Lower leg skin (tissue), 4 donors: ENCODE measurements around the gene TP53BP2. TPM values are rescaled to one million over a fixed set of nuclear protein-coding genes. Genes with fewer than 3 reads are reported as not detected.

Experiments
- DNase-seq, 2 donors: peaks; one replicate each; pipeline ENCODE4 v3.0.0-alpha.2; 2019; ENCODE audit warnings: low spot score in 2 of 2
- H3K4me3 ChIP-seq: fragments of 200-600 bp; sonication (generic); 2 replicates; pipeline ENCODE4 v1.5.1; 2017; ENCODE audit warnings: mild to moderate bottlenecking, low read depth; ENCODE audit not compliant: poor library complexity, severe bottlenecking
- POLR2A ChIP-seq, 2 donors: fragments of 450-650 bp; IDR thresholded peaks; one replicate each; pipeline ENCODE4 v1.6.1; 2016 to 2017; ENCODE audit warnings: antibody characterized with exemption in 2 of 2, mild to moderate bottlenecking in 1 of 2, moderate library complexity in 1 of 2
- WGBS, 2 donors: methylation state at CpG; one replicate each; pipeline ENCODE4 v1.1.5; 2018; 5-methylcytosine and 5-hydroxymethylcytosine counted together
- intact Hi-C: fragments of 100-400 bp; cut with DNase I; formaldehyde crosslinking; loops from one replicate; pipeline ENCODE4 v1.15.0; 2023; ENCODE audit warnings: low total_unique reads
- total RNA-seq, 4 donors: library from RNA; depleted of rRNA; stranded (reverse); fragments of >200 nt; gene quantifications; one replicate each; pipeline ENCODE4 v1.1.0, GENCODE V29; 2016
- TF ChIP-seq, protein P1 (sequence below), 3 donors: fragments of 450-650 bp; IDR thresholded peaks; one replicate each; pipeline ENCODE4 v1.5.1; 2016; ENCODE audit warnings: antibody characterized with exemption in 3 of 3, mild to moderate bottlenecking in 3 of 3, moderate library complexity in 2 of 3

Gene TP53BP2
- total RNA-seq, 4 donors from 2014 or later: 32.2 to 49.9 (median 36.6) TPM

DNA sequence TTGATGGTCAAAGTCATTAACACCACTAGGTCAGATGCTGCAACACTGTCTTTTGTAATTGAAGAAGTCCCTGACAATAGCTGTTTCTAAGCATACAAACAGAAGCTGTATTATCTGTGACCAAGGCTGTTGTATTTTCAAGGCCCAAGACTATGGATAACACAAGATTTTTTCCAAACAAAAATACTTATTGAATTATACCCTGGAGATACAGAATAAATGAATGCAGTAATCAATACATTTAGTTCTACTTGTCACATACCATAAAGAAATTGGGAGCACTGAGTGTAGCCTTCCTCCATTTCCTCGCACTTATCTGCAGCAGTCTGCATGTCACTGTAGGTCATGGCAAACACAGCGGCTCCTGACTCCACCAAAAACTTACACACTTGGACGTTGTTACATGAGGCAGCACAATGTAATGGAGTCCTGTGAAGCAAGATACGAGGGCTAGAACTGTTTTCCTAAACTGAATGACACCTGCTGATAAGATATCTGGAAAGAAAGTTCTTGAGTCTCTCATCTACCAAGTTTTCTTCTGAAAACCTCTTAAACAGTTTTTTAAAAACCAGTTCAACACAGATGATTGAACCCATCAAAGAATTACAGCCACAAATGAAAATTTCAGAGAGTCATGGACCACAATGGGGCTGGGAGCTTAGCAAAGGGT lies 56.9 kb downstream of the TP53BP2 start:
- 95 to 98% methylated on average over 4 of the region's 4 CpGs for WGBS, 2 donors
- H3K4me3 ChIP-seq: no peak overlapping the region
- DNase-seq: no peak
- TF ChIP-seq, protein P1, sequence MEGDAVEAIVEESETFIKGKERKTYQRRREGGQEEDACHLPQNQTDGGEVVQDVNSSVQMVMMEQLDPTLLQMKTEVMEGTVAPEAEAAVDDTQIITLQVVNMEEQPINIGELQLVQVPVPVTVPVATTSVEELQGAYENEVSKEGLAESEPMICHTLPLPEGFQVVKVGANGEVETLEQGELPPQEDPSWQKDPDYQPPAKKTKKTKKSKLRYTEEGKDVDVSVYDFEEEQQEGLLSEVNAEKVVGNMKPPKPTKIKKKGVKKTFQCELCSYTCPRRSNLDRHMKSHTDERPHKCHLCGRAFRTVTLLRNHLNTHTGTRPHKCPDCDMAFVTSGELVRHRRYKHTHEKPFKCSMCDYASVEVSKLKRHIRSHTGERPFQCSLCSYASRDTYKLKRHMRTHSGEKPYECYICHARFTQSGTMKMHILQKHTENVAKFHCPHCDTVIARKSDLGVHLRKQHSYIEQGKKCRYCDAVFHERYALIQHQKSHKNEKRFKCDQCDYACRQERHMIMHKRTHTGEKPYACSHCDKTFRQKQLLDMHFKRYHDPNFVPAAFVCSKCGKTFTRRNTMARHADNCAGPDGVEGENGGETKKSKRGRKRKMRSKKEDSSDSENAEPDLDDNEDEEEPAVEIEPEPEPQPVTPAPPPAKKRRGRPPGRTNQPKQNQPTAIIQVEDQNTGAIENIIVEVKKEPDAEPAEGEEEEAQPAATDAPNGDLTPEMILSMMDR (IDR thresholded peaks at IDR 0.05): no peak
- TF ChIP-seq POLR2A (IDR thresholded peaks at IDR 0.05): no peak
- intact Hi-C loops: no loop called here

DNA sequence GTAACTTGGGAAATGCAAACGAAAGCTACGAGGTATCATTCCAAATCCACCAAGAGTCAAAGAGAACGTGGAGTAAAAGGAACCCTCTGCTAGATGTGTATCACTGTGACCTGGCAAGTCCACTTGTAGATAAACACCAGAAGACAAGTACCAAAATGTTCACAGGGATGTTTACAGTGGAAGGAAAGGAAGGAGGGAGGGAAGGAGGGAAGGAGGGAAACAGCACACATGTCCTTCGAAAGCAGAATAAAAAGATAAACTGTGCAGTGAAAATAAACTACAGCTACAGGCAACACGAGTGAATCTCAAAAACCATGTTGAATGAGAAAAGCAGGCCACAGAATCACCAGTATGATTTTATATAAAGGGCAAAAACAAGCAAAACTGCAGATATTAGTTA lies 59.9 kb downstream of the TP53BP2 start:
- no peak overlapping the region for H3K4me3 ChIP-seq
- 71 to 75% methylated on average over 5 of the region's 5 CpGs for WGBS, 2 donors
- no peak for DNase-seq
- intact Hi-C loops: no loop called here
- TF ChIP-seq POLR2A (IDR thresholded peaks at IDR 0.05): no peak
- TF ChIP-seq, protein P1 (IDR thresholded peaks at IDR 0.05): no peak

DNA sequence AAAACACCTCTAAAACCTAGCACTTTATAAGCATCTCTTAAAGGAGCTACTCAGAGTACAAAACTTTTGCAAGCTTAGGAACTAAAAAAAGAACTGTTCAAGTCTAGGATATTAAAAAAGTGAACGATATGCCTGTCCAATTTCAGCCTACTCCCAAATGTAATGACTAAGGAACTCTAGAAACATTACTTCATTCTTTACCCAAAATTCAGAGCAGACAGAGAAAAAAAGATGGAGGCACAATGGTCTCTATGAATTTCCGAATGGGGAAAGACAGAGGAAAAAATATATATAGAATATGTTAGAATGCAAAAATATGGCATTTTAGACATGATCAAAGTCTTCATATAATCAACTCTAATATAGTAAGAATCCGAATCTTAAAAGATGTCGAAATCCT lies 61.2 kb downstream of the TP53BP2 start:
- H3K4me3 ChIP-seq: no peak overlapping the region
- intact Hi-C loops: no loop called here
- 79 to 84% methylated on average over 4 of the region's 4 CpGs for WGBS, 2 donors
- DNase-seq: no peak
- TF ChIP-seq, protein P1 (IDR thresholded peaks at IDR 0.05): no peak
- TF ChIP-seq POLR2A (IDR thresholded peaks at IDR 0.05): no peak

DNA sequence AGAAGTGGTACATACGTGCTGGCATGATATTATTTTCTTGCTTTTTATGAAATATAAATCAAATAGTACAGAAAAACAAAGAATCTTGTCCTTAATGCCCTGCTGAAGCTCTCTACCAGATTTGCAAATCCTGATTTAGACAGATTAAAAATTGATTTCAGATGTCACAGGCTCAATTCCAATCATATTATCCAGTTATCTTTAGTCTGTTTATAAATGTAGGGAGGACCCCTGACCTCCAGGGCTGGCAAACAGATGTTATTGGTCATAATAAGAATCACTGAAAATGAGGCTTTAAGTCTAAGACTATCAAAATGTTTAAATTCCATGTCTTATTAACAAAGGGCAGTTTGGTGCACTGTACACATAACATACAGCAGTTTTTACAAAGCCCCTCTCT lies 62.1 kb downstream of the TP53BP2 start:
- intact Hi-C loops: no loop called here
- DNase-seq: no peak
- no peak overlapping the region for H3K4me3 ChIP-seq
- TF ChIP-seq, protein P1 (IDR thresholded peaks at IDR 0.05): no peak
- no peak for TF ChIP-seq POLR2A (IDR thresholded peaks at IDR 0.05)
- 70 to 74% methylated on average over 1 of the region's 1 CpG for WGBS, 2 donors

- TF ChIP-seq POLR2A (IDR thresholded peaks at IDR 0.05): no peak
- TF ChIP-seq, protein P1 (IDR thresholded peaks at IDR 0.05): no peak
- intact Hi-C loops: no loop called here
- WGBS, 2 donors: 88 to 89% methylated on average over 6 of the region's 6 CpGs
- no peak overlapping the region for H3K4me3 ChIP-seq
- no peak for DNase-seq
Observed at GRCh38 chr1:223780949-223781348, 64.8 kb downstream of the TP53BP2 start.

DNA sequence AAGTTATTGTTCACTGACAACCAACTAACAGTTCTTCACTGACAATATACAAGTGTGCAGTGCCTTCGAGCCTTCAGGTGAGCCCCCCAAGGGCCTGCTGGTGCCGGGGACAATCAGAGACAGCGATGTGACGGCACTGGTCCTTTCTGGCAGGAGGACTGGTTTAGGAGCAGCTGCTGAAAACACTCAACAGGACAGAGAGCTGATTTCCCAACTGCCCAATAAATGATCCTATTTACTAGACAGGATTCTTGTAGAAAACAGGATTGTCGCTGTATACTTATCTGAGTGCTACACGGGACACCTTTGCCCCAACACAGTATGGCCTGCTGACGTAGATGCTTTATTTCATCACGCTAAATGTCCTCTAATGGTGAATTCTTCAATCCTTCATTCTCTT lies 65.4 kb downstream of the TP53BP2 start:
- TF ChIP-seq, protein P1 (IDR thresholded peaks at IDR 0.05): no peak
- intact Hi-C loops: no loop called here
- 93 to 96% methylated on average over 8 of the region's 8 CpGs for WGBS, 2 donors
- H3K4me3 ChIP-seq: no peak overlapping the region
- DNase-seq: no peak
